A673 (cell line): ENCODE measurements around the gene STX11. TPM values are rescaled to one million over a fixed set of nuclear protein-coding genes. Genes with fewer than 3 reads are reported as not detected.

ENCODE experiments used
- BruUV-seq: library from RNA; stranded (reverse); fragments of 400-500 nt; replicated peaks from 2 replicates; lab custom pipeline; 2021; lab: Mats Ljungman, UMichigan
- CTCF ChIA-PET: fragments of 300-600 bp; sonication (Branson Sonifier 250); formaldehyde crosslinking; loops from one replicate; lab custom pipeline; 2022; ENCODE audit warnings: antibody characterized with exemption; lab: Charles Lee
- POLR2A ChIA-PET: fragments of 300-600 bp; sonication (Branson Sonifier 250); formaldehyde crosslinking; loops from one replicate; lab custom pipeline; 2022; ENCODE audit warnings: antibody characterized with exemption; ENCODE audit not compliant: low non-redundant PET; lab: Charles Lee
- DNase-seq: peaks from one replicate; pipeline ENCODE4 v3.0.0-alpha.2; 2015; ENCODE audit warnings: low spot score
- H3K27ac ChIP-seq: fragments of 200-600 bp; sonication (generic); 2 replicates; pipeline ENCODE4 v1.5.1; 2016; ENCODE audit warnings: mixed run types, low read depth, mild to moderate bottlenecking, mixed read lengths, antibody characterized with exemption, low read length; ENCODE audit not compliant: poor library complexity, severe bottlenecking
- H3K27me3 ChIP-seq: fragments of 200-600 bp; sonication (generic); replicated peaks from 2 replicates; pipeline ENCODE4 v1.6.1; 2017; ENCODE audit warnings: mixed run types, low read depth, mild to moderate bottlenecking, mixed read lengths, antibody characterized with exemption, low read length; ENCODE audit not compliant: insufficient read depth, poor library complexity
- H3K36me3 ChIP-seq: fragments of 200-600 bp; sonication (generic); 2 replicates; pipeline ENCODE4 v1.6.1; 2016; ENCODE audit warnings: mixed run types, mild to moderate bottlenecking, mixed read lengths, antibody characterized with exemption, low read length; ENCODE audit not compliant: insufficient read depth, poor library complexity, severe bottlenecking
- H3K4me1 ChIP-seq: fragments of 200-600 bp; sonication (generic); 2 replicates; pipeline ENCODE4 v1.6.1; 2017; ENCODE audit warnings: mixed run types, mild to moderate bottlenecking, mixed read lengths, antibody characterized with exemption, low read length; ENCODE audit not compliant: insufficient read depth, poor library complexity, severe bottlenecking
- H3K4me3 ChIP-seq: fragments of 200-600 bp; sonication (generic); 2 replicates; pipeline ENCODE4 v1.5.1; 2016; ENCODE audit warnings: low read depth, mixed run types, mild to moderate bottlenecking, mixed read lengths, low read length; ENCODE audit not compliant: poor library complexity, severe bottlenecking
- H3K9me3 ChIP-seq: fragments of 200-600 bp; sonication (generic); 2 replicates; pipeline ENCODE4 v1.6.1; 2016; ENCODE audit warnings: mixed run types, low read depth, mild to moderate bottlenecking, mixed read lengths, antibody characterized with exemption, low read length; ENCODE audit not compliant: poor library complexity, severe bottlenecking
- CTCF ChIP-seq: fragments of 300-800, 200-600 bp; sonication (generic); conservative IDR thresholded peaks from 2 replicates; pipeline ENCODE4 v1.5.1; 2017; ENCODE audit warnings: low read depth, mild to moderate bottlenecking, antibody characterized with exemption, low read length, moderate library complexity, mixed read lengths
- EZH2 ChIP-seq: fragments of 200-600 bp; sonication (generic); IDR thresholded peaks from 2 replicates; pipeline ENCODE4 v1.6.1; 2017; ENCODE audit warnings: borderline replicate concordance, low read depth, mild to moderate bottlenecking, mixed read lengths, antibody characterized with exemption, low read length; ENCODE audit not compliant: poor library complexity, severe bottlenecking
- intact Hi-C: fragments of 100-400 bp; cut with micrococcal nuclease; formaldehyde crosslinking; loops from one replicate; pipeline ENCODE4 v1.10.0; 2022; ENCODE audit not compliant: unreplicated experiment
- total RNA-seq: library from RNA; stranded (reverse); gene quantifications from 2 replicates; pipeline ENCODE4 v1.2.3, GENCODE V29; 2021

The STX11 gene
- total RNA-seq, 1 experiment from 2014 or later: 0.30 TPM

DNA sequence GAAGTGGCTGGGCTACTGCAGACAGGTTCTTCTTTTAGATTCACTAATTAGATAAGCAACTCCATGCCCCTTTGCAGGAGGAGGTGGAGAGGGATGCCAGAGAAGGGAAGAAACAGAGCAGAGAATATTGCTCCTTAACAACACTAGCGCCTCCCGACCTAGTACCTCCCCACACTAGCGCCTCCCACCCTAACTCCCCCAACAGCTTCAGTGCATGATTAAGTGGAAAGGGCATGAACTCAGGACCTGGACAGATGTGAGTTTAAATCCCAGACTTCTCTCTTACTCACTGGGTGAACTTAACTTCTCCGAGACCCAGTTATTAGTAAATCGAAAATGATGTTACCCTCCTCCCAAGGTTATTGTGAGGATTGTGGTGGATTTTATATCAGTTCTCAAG, 25.7 kb downstream of the STX11 start:
- Histone ChIP-seq H3K27me3 (no peaks in the 10 kb centered on the region), H3K36me3 (no peaks in the 10 kb centered on the region), H3K9me3 (no peaks in the 10 kb centered on the region), H3K27ac (no peak overlapping the region), H3K4me3 (no peak overlapping the region), H3K4me1 (no peaks in the 10 kb centered on the region)
- TF ChIP-seq EZH2 (no peak), CTCF (no peak)
- no peak for DNase-seq
- no TSS peak for BruUV-seq
- intact Hi-C loops: no loop called here
- ChIA-PET CTCF (no interaction called here), POLR2A (no interaction called here)

DNA sequence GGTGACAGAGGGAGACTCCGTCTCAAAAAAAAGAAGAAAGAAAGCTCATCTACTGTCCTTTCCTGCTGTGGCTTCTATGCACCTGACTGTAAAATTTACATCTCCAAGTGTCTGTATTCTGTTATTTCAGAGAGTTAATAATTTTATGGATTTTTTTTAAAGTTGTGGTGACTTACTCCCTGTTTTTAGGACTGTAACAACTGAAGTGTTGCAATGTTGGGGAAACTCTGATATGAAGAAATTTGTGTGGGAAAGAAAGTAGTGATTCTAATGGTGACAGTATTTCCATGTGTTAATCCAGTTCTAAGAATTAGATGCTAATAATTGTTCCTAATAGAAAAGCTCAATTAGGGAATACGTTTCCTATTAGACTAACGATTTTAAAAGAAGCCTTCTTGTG, 27.4 kb downstream of the STX11 start:
- POLR2A ChIA-PET: no interaction called here
- intact Hi-C loops: no loop called here

DNA sequence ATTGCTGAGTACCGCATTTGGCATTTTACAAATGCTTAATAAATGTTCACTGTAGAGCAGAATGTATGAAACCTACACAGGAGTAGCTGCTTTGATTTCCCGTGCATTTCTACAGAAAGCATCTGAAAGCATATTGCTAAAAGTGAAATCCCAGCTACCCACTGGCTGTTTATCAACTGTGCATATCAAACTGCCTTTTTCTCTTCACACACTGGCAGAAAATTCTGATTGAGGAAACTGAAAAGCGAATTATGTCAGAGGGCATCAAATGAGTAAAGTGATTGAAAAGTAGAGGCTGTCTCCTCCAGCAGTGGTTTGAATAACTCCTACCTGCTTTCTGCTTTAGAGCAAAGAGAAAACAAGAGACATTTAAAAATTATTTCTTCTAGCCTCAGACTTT, 28.0 kb downstream of the STX11 start:
- DNase-seq: no peak
- no peak for TF ChIP-seq CTCF
- no peak overlapping the region for H3K27ac ChIP-seq
- POLR2A ChIA-PET: no interaction called here
- intact Hi-C loops: no loop called here
- no TSS peak for BruUV-seq
- no peaks in the 10 kb centered on the region for H3K4me1 ChIP-seq
- CTCF ChIA-PET: no interaction called here
- no peaks in the 10 kb centered on the region for H3K27me3 ChIP-seq
- no peaks in the 10 kb centered on the region for H3K36me3 ChIP-seq
- no peak overlapping the region for H3K4me3 ChIP-seq
- H3K9me3 ChIP-seq: no peaks in the 10 kb centered on the region

More for the DNA sequence above, 27.4 kb downstream of the STX11 start:
- CTCF ChIA-PET: no interaction called here
- no peak for DNase-seq
- Histone ChIP-seq H3K9me3 (no peaks in the 10 kb centered on the region), H3K27ac (no peak overlapping the region), H3K4me3 (no peak overlapping the region), H3K4me1 (no peaks in the 10 kb centered on the region), H3K27me3 (no peaks in the 10 kb centered on the region), H3K36me3 (no peaks in the 10 kb centered on the region)
- BruUV-seq: no TSS peak
- TF ChIP-seq EZH2 (no peak), CTCF (no peak)
